PFSK-1 (cell line): ENCODE results near the gene BCL2L1.

Experiments
- FOXP2 ChIP-seq: optimal IDR thresholded peaks from 2 replicates; pipeline ENCODE3; 2011; ENCODE audit warnings: borderline replicate concordance, control low read depth, inconsistent platforms; ENCODE audit not compliant: insufficient read depth; ENCODE audit errors: extremely low read length, extremely low read depth
- POLR2AphosphoS5 ChIP-seq: IDR thresholded peaks from 2 replicates; pipeline ENCODE4 v1.6.1; 2012; ENCODE audit warnings: low read depth, mild to moderate bottlenecking, control low read depth, low read length, moderate library complexity
- REST ChIP-seq, 2 experiments: IDR thresholded peaks; 2 replicates each; pipeline versions ENCODE4 v1.6.1 to v1.8.0; 2011 to 2012; ENCODE audit warnings: low read depth in 2 of 2, low read length in 2 of 2, control low read depth in 1 of 2, inconsistent platforms in 1 of 2, mild to moderate bottlenecking in 1 of 2, moderate library complexity in 1 of 2; ENCODE audit not compliant: insufficient read depth in 1 of 2
- SIN3A ChIP-seq: IDR thresholded peaks from 2 replicates; pipeline ENCODE4 v1.6.1; 2012; ENCODE audit warnings: mild to moderate bottlenecking, low read length, moderate library complexity, borderline replicate concordance; ENCODE audit not compliant: insufficient read depth
- TAF1 ChIP-seq: IDR thresholded peaks from 2 replicates; pipeline ENCODE4 v1.6.1; 2012; ENCODE audit warnings: low read length, control low read depth, borderline replicate concordance; ENCODE audit not compliant: insufficient read depth

GRCh38 chr20:31709939-31710338, 12.7 kb downstream of the BCL2L1 start:
- TF ChIP-seq TAF1 (no peak), SIN3A (no peak), POLR2AphosphoS5 (no peak), REST (IDR thresholded peaks at IDR 0.05; ENCODE audit: insufficient read depth in 1 of 2, low read depth in 2 of 2, low read length in 2 of 2) (no peak), FOXP2 (no peak)
